Activated naive CD8-positive, alpha-beta T cell (primary cell): ENCODE measurements around the gene CCDC27.

Experiments used
- H3K27ac Mint-ChIP-seq: one replicate; pipeline ENCODE4 v1.8.0; 2021; ENCODE audit warnings: mixed read lengths
- H3K27me3 Mint-ChIP-seq: one replicate; pipeline ENCODE4 v1.8.0; 2021; ENCODE audit warnings: mixed read lengths
- H3K36me3 Mint-ChIP-seq: one replicate; pipeline ENCODE4 v1.8.0; 2021; ENCODE audit warnings: mixed read lengths
- H3K4me1 Mint-ChIP-seq: one replicate; pipeline ENCODE4 v1.8.0; 2021; ENCODE audit warnings: low read depth, mixed read lengths
- H3K4me3 Mint-ChIP-seq: one replicate; pipeline ENCODE4 v1.8.0; 2021; ENCODE audit warnings: mild to moderate bottlenecking, mixed read lengths
- H3K9me3 Mint-ChIP-seq: one replicate; pipeline ENCODE4 v1.8.0; 2021; ENCODE audit warnings: low read depth, mixed read lengths

Gene CCDC27

DNA sequence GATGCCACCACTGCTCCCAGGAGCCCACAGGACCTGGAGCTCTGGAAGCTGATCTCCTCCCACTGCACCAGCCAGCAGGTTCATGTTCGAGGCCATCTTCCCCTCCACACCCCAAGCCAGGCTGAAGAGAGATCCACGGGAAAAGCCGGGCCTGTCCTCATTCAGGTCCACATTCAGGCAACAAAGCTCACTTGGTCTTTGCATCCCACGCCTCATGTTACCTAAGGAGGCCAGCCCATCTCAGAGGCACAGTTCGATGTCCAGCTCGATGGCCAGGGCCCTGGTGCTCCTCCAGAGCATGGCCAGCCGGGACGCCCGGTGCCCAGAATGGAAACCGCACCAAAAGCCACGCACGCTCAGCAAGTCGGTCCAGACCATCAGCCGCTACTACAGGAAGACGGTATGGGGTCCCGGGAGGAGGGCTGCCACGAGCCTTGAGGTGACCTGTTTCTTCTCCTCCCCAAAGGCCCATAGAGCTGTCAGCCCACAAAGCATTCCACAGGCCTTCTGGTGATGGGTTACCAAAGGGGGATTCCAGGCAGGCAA, at the start of gene CCDC27:
TSS of gene CCDC27 (plus strand) at position 51 of the 546 bp plus-strand sequence. CDS start at position 83, 32 bp downstream.
- Mint-ChIP-seq H3K4me3 (no peak within 1 kb of the TSS), H3K27me3 (no peaks in the 10 kb centered on the region), H3K4me1 (peaks cover 10% of the 10 kb centered on the region), H3K9me3 (no peaks in the 10 kb centered on the region), H3K36me3 (no peaks in the 10 kb centered on the region), H3K27ac (no peak within 1 kb of the TSS)

GRCh38 chr1:3702528-3702927, 49.7 kb upstream of the CCDC27 start:
- no peak overlapping the region for H3K4me3 Mint-ChIP-seq
- H3K4me1 Mint-ChIP-seq: peaks cover 4% of the 10 kb centered on the region

GRCh38 chr1:3702990-3703728, 49.1 kb upstream of the CCDC27 start:
- Mint-ChIP-seq H3K27me3 (peaks cover 4% of the 10 kb centered on the region), H3K9me3 (no peaks in the 10 kb centered on the region), H3K4me1 (peaks cover 4% of the 10 kb centered on the region), H3K36me3 (no peaks in the 10 kb centered on the region), H3K27ac (no peak overlapping the region), H3K4me3 (no peak overlapping the region)

More at GRCh38 chr1:3702528-3702927, 49.7 kb upstream of the CCDC27 start:
- no peak overlapping the region for H3K27ac Mint-ChIP-seq
- H3K36me3 Mint-ChIP-seq: no peaks in the 10 kb centered on the region
- H3K9me3 Mint-ChIP-seq: no peaks in the 10 kb centered on the region
- H3K27me3 Mint-ChIP-seq: peaks cover 6% of the 10 kb centered on the region

DNA sequence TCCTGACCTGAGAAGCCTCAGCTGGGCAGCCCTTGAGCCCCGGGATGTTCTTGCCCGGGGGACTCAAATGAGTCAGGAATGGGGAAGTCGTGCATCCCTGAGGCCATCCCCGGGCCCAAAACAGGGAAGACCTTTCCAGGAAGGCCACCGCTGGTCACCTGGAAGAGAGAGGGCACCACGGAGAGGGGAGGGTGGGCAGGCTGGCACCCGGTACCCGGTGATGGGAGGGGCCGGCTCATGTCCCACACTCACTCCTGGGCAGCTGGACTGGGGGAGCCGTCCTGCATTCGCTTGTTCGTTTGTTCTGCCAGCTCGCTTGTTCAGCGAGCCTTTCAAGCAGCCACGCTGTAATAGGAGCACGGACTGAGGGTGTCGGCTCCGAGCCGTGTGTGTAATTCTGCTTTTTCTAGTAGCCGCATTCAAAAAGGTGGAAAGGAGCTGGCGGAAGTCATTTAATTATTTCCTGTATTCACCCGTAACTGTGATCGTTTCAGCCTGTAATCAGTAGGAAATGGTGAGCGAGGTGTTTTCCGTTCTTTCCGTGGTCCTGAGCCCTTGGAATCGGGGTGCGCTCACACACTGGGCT, 48.4 kb upstream of the CCDC27 start:
- peaks cover 4% of the 10 kb centered on the region for H3K27me3 Mint-ChIP-seq
- H3K27ac Mint-ChIP-seq: peak overlapping the region; percentile 75
- H3K9me3 Mint-ChIP-seq: no peaks in the 10 kb centered on the region
- no peaks in the 10 kb centered on the region for H3K36me3 Mint-ChIP-seq
- H3K4me3 Mint-ChIP-seq: peak overlapping the region; percentile 62
- peaks cover 4% of the 10 kb centered on the region for H3K4me1 Mint-ChIP-seq

DNA sequence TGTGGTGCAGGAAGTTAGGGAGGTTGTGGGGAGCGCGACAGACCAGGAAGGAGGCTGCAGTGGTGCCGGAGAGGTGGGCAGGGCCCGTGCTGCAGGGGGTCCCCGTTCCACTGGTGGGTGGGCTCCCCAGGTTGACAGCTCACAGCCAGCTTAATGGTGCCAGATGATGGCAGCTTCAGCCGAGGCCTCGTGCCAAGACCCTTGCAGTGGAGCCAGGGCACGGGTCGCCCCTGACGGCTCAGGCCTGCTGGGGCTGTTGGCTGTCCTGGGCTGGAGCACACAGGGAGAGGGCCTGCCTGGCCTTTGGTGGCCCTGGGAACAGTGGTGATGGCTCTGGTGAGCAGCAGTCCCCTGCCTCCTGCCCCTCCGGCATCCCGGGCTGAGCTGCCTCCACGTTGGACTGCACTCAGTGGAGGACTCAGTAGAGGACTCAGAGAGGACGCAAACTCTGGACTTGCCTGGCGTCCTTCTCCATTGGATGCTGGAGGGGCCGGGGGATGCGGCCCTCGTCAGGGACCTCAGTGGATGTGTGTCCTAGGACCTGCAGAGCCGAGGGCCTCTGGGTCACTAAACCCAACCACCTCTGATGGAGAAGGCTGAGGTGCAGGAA, 46.8 kb upstream of the CCDC27 start:
- Mint-ChIP-seq H3K36me3 (no peaks in the 10 kb centered on the region), H3K9me3 (no peaks in the 10 kb centered on the region), H3K27ac (no peak overlapping the region)

GRCh38 chr1:3706651-3707297, 45.5 kb upstream of the CCDC27 start:
- Mint-ChIP-seq H3K4me3 (no peak overlapping the region), H3K4me1 (peaks cover 4% of the 10 kb centered on the region), H3K27ac (no peak overlapping the region), H3K9me3 (no peaks in the 10 kb centered on the region), H3K27me3 (peaks cover 8% of the 10 kb centered on the region), H3K36me3 (no peaks in the 10 kb centered on the region)

More for the DNA sequence above, 46.8 kb upstream of the CCDC27 start:
- Mint-ChIP-seq H3K4me3 (no peak overlapping the region), H3K4me1 (peaks cover 4% of the 10 kb centered on the region), H3K27me3 (peaks cover 5% of the 10 kb centered on the region)

- peaks cover 4% of the 10 kb centered on the region for H3K4me1 Mint-ChIP-seq
- no peaks in the 10 kb centered on the region for H3K36me3 Mint-ChIP-seq
- no peak overlapping the region for H3K4me3 Mint-ChIP-seq
- no peaks in the 10 kb centered on the region for H3K9me3 Mint-ChIP-seq
- H3K27ac Mint-ChIP-seq: no peak overlapping the region
- H3K27me3 Mint-ChIP-seq: peaks cover 8% of the 10 kb centered on the region
Observed at GRCh38 chr1:3707298-3707938, 44.8 kb upstream of the CCDC27 start.

- no peaks in the 10 kb centered on the region for H3K9me3 Mint-ChIP-seq
- peaks cover 8% of the 10 kb centered on the region for H3K27me3 Mint-ChIP-seq
- H3K4me1 Mint-ChIP-seq: peaks cover 4% of the 10 kb centered on the region
- no peak overlapping the region for H3K4me3 Mint-ChIP-seq
- no peaks in the 10 kb centered on the region for H3K36me3 Mint-ChIP-seq
- no peak overlapping the region for H3K27ac Mint-ChIP-seq
Observed at GRCh38 chr1:3707939-3708328, 44.3 kb upstream of the CCDC27 start.

- Mint-ChIP-seq H3K4me1 (peaks cover 4% of the 10 kb centered on the region), H3K9me3 (no peaks in the 10 kb centered on the region), H3K27ac (no peak overlapping the region), H3K36me3 (no peaks in the 10 kb centered on the region), H3K4me3 (no peak overlapping the region), H3K27me3 (peaks cover 8% of the 10 kb centered on the region)
Observed at GRCh38 chr1:3708791-3709190, 43.5 kb upstream of the CCDC27 start.

DNA sequence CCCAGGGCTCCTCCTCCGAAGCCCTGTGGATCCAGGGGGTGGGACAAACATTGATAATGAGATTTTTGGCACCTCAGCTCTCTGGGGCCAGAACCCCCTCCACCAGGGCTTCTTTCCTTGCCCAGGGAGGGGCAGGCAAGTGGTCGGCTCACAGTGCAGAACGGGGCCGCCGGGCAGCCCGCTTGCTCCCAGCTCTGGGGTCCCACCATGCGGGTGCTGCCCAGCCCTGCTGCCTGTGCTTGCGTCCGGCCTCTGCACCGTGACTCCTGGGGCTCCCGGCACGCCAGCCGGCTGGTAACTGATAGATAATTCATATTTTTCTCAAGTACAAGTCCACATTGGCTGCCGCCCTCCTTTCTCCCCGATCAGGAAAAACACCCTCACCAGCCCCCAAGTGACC, 42.0 kb upstream of the CCDC27 start:
- no peaks in the 10 kb centered on the region for H3K9me3 Mint-ChIP-seq
- no peaks in the 10 kb centered on the region for H3K4me1 Mint-ChIP-seq
- no peak overlapping the region for H3K27ac Mint-ChIP-seq
- no peak overlapping the region for H3K4me3 Mint-ChIP-seq
- no peaks in the 10 kb centered on the region for H3K36me3 Mint-ChIP-seq
- peaks cover 7% of the 10 kb centered on the region for H3K27me3 Mint-ChIP-seq

DNA sequence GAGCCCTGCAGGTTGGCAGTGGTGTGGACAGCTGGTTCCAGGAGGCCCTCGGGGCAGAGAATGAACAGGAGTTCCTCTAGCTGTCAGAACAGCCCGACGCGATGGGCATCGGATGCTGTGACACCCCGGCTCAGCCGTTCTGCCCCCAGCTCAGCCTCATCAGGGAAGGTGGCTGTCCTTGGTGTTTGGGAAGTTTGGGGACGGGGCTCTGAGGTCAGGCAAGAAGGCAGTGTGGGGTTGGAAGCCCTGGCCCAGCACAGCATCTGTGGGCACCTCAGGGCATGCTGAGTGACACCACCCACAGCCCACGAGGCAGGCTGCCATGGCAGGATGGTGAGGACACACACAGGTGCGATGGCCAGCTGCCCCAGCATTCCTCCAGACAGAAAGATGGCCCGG, 40.9 kb upstream of the CCDC27 start:
- H3K9me3 Mint-ChIP-seq: no peaks in the 10 kb centered on the region
- no peaks in the 10 kb centered on the region for H3K4me1 Mint-ChIP-seq
- H3K36me3 Mint-ChIP-seq: no peaks in the 10 kb centered on the region
- H3K27me3 Mint-ChIP-seq: peaks cover 7% of the 10 kb centered on the region
- H3K4me3 Mint-ChIP-seq: no peak overlapping the region
- no peak overlapping the region for H3K27ac Mint-ChIP-seq

GRCh38 chr1:3711780-3712451, 40.3 kb upstream of the CCDC27 start:
- no peaks in the 10 kb centered on the region for H3K4me1 Mint-ChIP-seq
- peaks cover 7% of the 10 kb centered on the region for H3K27me3 Mint-ChIP-seq
- no peak overlapping the region for H3K27ac Mint-ChIP-seq
- no peaks in the 10 kb centered on the region for H3K9me3 Mint-ChIP-seq
- no peaks in the 10 kb centered on the region for H3K36me3 Mint-ChIP-seq
- H3K4me3 Mint-ChIP-seq: no peak overlapping the region

DNA sequence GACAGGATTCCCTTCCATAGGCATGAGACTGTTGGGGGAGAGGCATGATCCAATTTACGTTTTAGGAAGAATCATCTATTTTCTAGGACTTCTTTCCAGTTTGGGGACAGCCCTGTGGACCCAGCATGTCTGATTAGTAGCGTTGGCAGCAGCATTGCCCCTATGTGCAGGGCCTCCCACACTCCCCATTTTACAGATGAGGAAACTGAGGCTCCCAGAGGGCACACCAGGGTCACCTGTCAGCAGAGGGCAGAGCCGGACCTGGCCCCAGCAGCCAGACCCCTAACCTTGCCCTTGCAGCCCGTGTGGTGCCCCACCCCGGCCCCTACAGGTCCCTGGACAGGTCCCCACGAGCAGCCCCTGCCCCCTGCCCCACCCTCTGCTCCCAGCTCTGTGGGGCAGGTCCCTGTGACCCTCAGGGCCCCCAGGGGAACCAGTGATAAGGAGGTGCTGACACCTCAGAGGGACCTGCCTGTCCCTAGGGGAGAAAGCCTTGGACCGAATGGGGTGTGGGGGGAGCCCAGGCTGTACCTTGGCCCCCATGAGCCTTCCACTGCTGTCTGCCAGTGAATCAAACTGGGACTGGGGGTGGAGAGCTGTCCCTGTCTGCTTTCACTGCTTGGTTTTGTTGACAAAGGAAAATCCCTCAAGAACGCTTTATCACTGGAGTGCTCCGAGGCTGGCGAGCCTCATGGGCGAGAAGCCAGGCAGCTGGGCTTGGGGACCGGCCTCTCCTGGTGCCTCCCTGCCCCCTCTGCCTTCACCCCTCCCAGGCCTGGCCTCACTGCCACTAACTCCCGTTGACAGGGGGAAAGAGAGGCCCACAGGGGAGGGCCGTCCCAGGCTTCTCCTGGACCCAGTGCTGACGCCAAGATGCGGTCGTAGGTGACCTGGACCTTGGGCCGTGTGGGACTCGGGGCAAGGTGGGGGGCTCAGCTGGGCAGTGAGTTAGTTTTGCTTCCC, 39.4 kb upstream of the CCDC27 start:
- no peaks in the 10 kb centered on the region for H3K36me3 Mint-ChIP-seq
- H3K4me3 Mint-ChIP-seq: no peak overlapping the region
- no peak overlapping the region for H3K27ac Mint-ChIP-seq
- H3K4me1 Mint-ChIP-seq: no peaks in the 10 kb centered on the region
- H3K27me3 Mint-ChIP-seq: peaks cover 6% of the 10 kb centered on the region
- H3K9me3 Mint-ChIP-seq: no peaks in the 10 kb centered on the region
